ENCODE measurements around the gene PPIAL4G.
"Not testable (repeated sequence)": the region's sequence is repeated elsewhere in the genome, so short reads cannot be mapped to it uniquely, and the experiment has no call there.

- TF ChIP-seq, protein P1, sequence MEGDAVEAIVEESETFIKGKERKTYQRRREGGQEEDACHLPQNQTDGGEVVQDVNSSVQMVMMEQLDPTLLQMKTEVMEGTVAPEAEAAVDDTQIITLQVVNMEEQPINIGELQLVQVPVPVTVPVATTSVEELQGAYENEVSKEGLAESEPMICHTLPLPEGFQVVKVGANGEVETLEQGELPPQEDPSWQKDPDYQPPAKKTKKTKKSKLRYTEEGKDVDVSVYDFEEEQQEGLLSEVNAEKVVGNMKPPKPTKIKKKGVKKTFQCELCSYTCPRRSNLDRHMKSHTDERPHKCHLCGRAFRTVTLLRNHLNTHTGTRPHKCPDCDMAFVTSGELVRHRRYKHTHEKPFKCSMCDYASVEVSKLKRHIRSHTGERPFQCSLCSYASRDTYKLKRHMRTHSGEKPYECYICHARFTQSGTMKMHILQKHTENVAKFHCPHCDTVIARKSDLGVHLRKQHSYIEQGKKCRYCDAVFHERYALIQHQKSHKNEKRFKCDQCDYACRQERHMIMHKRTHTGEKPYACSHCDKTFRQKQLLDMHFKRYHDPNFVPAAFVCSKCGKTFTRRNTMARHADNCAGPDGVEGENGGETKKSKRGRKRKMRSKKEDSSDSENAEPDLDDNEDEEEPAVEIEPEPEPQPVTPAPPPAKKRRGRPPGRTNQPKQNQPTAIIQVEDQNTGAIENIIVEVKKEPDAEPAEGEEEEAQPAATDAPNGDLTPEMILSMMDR (IDR thresholded peaks at IDR 0.05), result not testable (repeated sequence)
- TF ChIP-seq POLR2A (IDR thresholded peaks at IDR 0.05), result not testable (repeated sequence)
These were observed 10.8 kb upstream of the PPIAL4G start for GRCh38 chr1:148493933-148494332.

Measured in Peyer's patch (tissue), 4 donors.